Motor neuron (in vitro differentiated cells): ENCODE data around the gene KIF5A. TPM values are rescaled to one million over a fixed set of nuclear protein-coding genes. Genes with fewer than 3 reads are reported as not detected.

Experiments used
- ATAC-seq, 8 experiments: fragments of 200-7000 bp; cut with Tn5 transposase; replicated peaks in 6 of 8; 2 replicates each; pipeline ENCODE4 v1.8.0; 2021; ENCODE audit warnings: mild to moderate bottlenecking in 8 of 8, moderate library complexity in 8 of 8
- H3K27ac ChIP-seq, 2 donors: fragments of 250-450 bp; sonication (Bioruptor Pico); 2 replicates each; pipeline ENCODE4 v1.9.0; 2021; ENCODE audit warnings: antibody characterized with exemption in 2 of 2, mild to moderate bottlenecking in 2 of 2, moderate library complexity in 1 of 2
- H3K4me1 ChIP-seq, 2 donors: fragments of 250-450 bp; sonication (Bioruptor Pico); replicated peaks in 1 of 2; 2 replicates each; pipeline ENCODE4 v1.6.1; 2021; ENCODE audit warnings: antibody characterized with exemption in 2 of 2, mild to moderate bottlenecking in 2 of 2, moderate library complexity in 1 of 2
- H3K4me3 ChIP-seq, 5 donors: fragments of 250-450 bp; sonication (Bioruptor Pico); 2 replicates each; pipeline ENCODE4 v1.9.0; 2021; ENCODE audit warnings: antibody characterized with exemption in 5 of 5, mild to moderate bottlenecking in 5 of 5, moderate library complexity in 4 of 5
- WGBS, 10 experiments: fragments of 450-650 bp; shearing (Covaris generic); methylation state at CpG; one replicate each; pipeline ENCODE4 v1.0.0; 2022; 5-methylcytosine and 5-hydroxymethylcytosine counted together
- in situ Hi-C, 9 experiments: fragments of 400-800 bp; cut with MboI; loops; one replicate each; pipeline ENCODE4 v1.15.0; 2021; ENCODE audit warnings: low sequenced_read_pairs in 9 of 9, low pct_unique_long_range_greater_than_20kb in 2 of 9; ENCODE audit not compliant: unreplicated experiment in 9 of 9
- total RNA-seq, 8 experiments: library from RNA; unstranded; fragments of 300-600 nt; gene quantifications; 2 replicates each; pipeline versions ENCODE4 v1.2.3 to v1.2.4, GENCODE V29; 2022

KIF5A gene
- total RNA-seq, 8 experiments from 2014 or later: 0.91 to 111 (median 60.5) TPM

DNA sequence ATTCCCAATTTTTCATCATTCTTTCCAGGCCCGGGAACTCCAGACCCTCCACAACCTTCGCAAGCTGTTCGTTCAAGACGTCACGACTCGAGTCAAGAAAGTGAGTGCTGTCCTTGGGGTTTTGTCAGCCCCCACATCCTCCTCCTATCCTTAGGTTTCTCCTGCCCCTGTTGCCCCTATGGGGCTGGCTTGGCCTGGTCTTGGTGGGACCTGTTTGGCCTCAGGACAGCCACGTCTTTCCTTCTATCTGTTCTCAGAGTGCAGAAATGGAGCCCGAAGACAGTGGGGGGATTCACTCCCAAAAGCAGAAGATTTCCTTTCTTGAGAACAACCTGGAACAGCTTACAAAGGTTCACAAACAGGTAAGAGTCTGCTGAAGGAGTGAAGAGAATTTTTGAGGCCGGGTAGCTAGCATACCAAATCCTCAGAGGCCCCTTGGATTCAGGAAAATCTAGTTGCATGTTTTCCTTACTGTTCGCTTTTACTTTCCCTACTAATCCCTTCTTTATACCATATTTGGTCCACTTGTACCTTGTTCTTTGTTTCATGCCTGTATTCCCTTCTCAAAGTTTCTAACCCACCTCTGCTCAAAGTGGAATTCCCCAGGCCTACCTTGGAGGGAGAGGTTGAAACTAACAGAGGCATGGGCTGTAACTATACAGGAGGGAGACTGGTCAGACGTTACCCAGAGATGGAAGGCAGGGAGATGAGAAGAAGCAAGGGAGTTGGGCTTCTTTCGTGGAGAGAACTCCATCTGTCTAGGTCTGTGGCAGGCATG is 28.3 kb downstream of the KIF5A start:
- no peak overlapping the region for H3K27ac ChIP-seq
- in situ Hi-C loops: no loop called here
- whole genome bisulfite sequencing, 10 experiments: 66 to 100% (median 80%) methylated on average over 1 to 8 of the region's 12 CpGs; no CpG with 5 or more reads in 1 of the 10 experiments
- no peak overlapping the region for H3K4me3 ChIP-seq
- no peak for ATAC-seq
- no peaks in the 10 kb centered on the region for H3K4me1 ChIP-seq

DNA sequence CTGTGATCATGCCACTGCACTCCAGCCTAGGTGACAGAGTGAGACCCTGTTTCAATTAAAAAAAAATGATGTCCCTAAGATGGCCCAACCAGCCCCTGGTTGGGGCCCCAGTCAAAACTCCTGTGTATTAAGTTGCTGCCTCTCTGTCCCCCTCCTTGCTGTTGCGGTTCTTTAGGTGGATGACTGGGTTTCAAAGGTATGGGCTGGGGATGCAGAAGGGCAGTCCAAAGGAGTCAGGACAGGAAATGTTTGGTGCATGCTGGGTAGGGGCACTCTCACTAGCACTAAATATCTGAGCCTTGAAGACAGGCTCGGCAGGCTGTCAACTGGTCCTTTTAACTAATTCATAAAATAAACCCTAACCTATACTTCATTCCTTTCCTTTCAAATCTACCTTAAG is 29.2 kb downstream of the KIF5A start:
- Histone ChIP-seq H3K27ac (no peak overlapping the region), H3K4me3 (no peak overlapping the region), H3K4me1 (no peaks in the 10 kb centered on the region)
- ATAC-seq: no peak
- in situ Hi-C loops: no loop called here
- 60 to 100% (median 92%) methylated on average over 1 to 2 of the region's 2 CpGs; no CpG with 5 or more reads in 3 of the 10 experiments for WGBS, 10 experiments

DNA sequence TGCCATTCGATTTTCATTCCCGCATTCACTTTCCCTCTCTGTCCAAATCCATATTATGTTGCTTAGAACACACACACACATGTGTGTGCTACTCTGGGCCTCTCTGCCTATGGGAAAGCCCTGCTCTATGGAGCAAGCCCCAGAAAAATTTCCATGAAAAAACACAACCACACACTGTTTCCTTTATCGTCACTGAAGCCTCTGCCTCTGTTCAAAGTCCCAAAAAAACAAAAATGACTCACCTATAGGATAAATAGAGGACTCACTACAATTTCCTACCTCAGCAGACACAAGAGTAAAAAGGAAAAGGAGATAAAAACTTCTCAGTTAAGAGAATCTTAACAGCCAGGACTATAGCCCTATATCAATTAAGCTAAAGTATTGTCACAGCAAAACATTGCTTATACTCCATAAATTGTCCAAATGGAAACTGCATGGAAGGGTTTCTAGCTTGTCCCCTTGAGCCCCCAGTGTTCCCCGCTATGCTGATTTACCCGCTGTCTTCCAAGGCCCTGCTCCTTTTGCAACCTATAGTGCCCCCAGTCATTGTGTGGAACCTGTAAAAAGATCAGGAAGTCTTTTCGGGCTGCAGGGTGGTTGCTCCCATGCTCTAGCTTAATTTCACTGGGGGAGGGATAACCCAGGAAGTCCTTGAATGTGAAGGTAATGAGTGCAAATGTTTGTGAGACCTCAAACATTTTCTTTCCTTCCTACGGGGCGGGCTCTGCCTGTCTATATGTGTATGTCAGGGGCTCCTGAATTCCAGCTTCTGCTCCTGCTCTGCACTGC is 30.0 kb downstream of the KIF5A start:
- ATAC-seq: no peak
- no peak overlapping the region for H3K4me3 ChIP-seq
- in situ Hi-C loops: no loop called here
- no peak overlapping the region for H3K27ac ChIP-seq
- 39 to 97% (median 80%) methylated on average over 1 to 7 of the region's 8 CpGs for WGBS, 10 experiments
- H3K4me1 ChIP-seq: no peaks in the 10 kb centered on the region

DNA sequence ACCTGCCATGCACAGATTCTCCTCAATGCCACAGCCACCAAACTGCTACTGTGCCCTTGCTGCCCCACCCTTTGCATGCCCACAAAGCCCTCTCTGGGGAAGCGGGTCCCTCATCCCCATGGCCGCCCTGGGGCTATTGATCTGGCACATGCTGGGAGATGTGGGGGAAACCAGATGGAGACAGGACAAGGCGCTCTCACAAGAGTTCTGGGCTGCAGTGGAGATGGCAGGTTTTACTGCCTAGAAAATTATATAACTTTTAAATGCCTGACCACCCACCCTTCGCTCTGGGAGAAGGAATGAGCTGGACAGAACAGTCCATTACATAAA is 30.6 kb downstream of the KIF5A start:
- no peak overlapping the region for H3K27ac ChIP-seq
- in situ Hi-C loops: no loop called here
- H3K4me1 ChIP-seq: no peaks in the 10 kb centered on the region
- WGBS, 10 experiments: 81 to 100% (median 100%) methylated on average over 1 to 4 of the region's 4 CpGs; no CpG with 5 or more reads in 5 of the 10 experiments
- no peak overlapping the region for H3K4me3 ChIP-seq
- no peak for ATAC-seq

DNA sequence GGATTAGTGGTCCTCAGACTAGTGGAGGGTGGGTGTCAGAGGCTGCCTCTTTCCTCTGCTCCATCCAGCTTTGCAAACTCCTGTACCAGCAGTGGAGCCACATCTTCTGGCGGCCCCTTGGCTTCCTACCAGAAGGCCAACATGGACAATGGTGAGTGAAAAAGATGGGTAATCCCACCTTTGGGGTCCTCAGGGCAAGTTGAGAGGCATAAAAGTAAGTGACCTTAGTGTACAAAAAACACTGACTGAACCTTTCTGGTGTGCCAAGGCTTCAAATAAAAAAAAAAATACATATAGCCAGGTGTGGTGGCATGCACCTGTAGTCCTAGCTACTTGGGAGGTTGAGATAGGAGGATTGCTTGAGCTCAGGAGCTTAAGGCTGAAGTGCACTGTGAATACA is 32.0 kb downstream of the KIF5A start:
- Histone ChIP-seq H3K4me1 (no peaks in the 10 kb centered on the region), H3K27ac (no peak overlapping the region), H3K4me3 (no peak overlapping the region)
- in situ Hi-C loops: no loop called here
- 80 to 100% (median 88%) methylated on average over 1 of the region's 1 CpG; no CpG with 5 or more reads in 7 of the 10 experiments for WGBS, 10 experiments
- no peak for ATAC-seq

DNA sequence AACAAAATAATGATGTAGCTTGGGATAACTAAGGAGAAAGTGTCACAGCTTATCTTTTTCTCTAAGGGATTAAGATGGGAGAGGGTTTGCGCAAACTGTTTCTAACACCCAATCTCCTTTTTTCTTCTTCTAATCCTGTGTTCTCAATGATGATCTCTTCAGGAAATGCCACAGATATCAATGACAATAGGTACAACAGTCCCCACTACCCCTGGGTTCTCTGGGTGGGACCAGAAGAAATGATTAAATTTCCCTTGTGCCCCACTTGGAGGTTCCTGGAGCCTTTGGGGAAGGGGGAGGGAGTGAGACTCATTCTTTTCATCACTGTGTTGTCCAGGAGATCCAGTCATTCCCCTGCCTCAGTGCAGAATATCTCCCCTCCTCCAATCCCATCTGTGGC is 32.6 kb downstream of the KIF5A start:
- WGBS, 10 experiments: 80 to 100% (median 100%) methylated on average over 1 of the region's 1 CpG; no CpG with 5 or more reads in 5 of the 10 experiments
- in situ Hi-C loops: no loop called here
- no peak overlapping the region for H3K27ac ChIP-seq
- H3K4me1 ChIP-seq: no peaks in the 10 kb centered on the region
- no peak overlapping the region for H3K4me3 ChIP-seq
- ATAC-seq: no peak

DNA sequence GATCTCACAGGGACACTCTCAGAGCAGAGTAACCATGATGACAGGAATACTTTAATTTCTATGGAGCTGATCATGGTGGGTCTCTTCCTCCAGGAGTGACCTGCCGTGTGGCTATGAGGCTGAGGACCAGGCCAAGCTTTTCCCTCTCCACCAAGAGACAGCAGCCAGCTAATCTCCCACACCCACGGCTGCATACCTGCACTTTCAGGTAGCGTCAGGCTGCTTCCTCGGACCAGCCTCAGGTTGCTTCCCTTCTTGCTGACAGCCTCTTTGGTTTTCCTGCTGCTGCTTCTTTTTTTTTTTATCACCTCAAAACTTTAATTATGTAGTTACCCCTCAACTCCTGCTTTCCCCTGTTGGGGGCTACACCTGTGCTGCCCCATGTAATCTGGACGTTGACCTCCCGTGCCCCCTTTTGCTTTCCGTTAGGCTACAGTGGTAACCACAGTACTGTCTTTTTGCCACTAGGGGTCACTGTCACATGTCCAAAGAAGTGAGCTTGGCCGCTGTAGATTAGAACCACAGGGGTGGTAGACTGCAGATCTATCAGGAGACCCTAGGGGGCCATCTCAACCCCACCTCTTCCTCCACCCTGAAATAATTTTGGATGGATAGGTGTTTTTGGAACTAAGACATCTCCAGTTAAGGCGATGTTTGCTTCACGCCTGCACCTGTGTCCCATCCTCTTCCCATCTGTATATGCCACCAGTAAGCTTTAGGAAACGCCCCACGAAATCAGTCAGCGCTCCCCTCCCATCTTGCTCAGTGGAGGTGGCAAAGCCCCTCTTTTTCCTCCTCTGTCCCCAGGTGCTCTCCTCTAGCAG is 33.4 kb downstream of the KIF5A start:
- Histone ChIP-seq H3K4me3 (no peak overlapping the region), H3K4me1 (no peaks in the 10 kb centered on the region), H3K27ac (no peak overlapping the region)
- 5 to 100% (median 75%) methylated on average over 1 to 6 of the region's 13 CpGs; no CpG with 5 or more reads in 3 of the 10 experiments for WGBS, 10 experiments
- ATAC-seq: peak; percentile 97 to 100 (median 98)
- in situ Hi-C loops: no loop called here

DNA sequence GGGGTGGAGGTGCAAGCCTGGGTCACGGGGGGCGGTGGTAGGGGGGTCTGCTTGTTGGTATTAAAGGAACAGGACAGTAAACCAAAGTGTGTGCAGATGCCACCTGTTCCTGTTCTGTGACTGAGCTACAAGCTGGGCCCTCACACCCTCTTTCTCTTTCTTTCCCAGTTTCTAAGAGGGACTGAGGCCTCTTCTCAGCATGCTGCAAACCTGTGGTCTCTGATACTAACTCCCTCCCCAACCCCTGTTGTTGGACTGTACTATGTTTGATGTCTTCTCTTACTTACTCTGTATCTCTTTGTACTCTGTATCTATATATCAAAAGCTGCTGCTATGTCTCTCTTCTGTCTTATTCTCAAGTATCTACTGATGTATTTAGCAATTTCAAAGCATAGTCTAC is 34.2 kb downstream of the KIF5A start:
- ATAC-seq: no peak
- H3K4me3 ChIP-seq: no peak overlapping the region
- in situ Hi-C loops: no loop called here
- no peak overlapping the region for H3K27ac ChIP-seq
- no CpG with 5 or more reads among the region's 2 CpGs for WGBS, 10 experiments
- no peaks in the 10 kb centered on the region for H3K4me1 ChIP-seq

DNA sequence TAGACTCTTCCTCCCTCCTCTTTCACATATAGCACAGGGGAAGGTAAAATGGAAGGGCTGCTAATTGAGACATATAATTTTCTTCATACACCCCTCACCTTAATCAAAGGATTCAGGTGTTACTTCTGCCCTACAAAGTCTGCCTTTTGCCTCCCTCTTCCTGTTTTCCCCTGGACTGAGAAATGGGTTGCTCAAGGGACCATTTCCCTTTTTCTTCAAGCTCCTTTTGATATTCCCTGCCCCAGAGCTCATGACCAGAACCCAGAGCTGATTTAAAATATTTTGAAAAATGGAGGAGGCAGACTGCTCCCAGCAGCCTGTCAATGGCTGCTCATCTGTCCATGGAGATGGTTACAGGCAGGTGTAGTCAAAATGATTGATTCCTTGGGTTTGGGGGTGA is 34.8 kb downstream of the KIF5A start:
- ATAC-seq: no peak
- H3K4me1 ChIP-seq: no peaks in the 10 kb centered on the region
- in situ Hi-C loops: no loop called here
- H3K4me3 ChIP-seq: no peak overlapping the region
- H3K27ac ChIP-seq: no peak overlapping the region

DNA sequence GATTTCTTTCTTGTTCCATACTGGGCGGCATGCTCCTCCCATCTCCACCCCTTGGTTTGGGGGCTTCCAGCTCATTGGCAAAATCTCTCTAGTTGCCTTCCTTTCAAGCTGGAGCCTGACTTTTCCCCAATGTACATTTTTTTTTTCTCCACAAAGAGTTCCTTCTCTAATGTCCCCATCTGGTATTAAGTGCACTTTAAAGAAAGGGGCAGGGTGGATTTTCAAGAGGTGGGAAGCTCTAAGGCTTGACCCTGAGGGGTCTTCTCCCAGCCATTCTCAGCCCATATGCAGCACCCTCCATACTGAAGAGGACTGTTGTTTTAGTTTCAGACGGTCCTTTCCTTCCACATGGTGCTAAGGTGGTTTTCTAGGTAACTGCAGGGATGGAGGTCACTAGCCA is 35.3 kb downstream of the KIF5A start:
- no peak for ATAC-seq
- 20 to 100% (median 83%) methylated on average over 1 to 2 of the region's 2 CpGs; no CpG with 5 or more reads in 3 of the 10 experiments for WGBS, 10 experiments
- in situ Hi-C loops: no loop called here
- H3K4me3 ChIP-seq: no peak overlapping the region
- no peaks in the 10 kb centered on the region for H3K4me1 ChIP-seq
- no peak overlapping the region for H3K27ac ChIP-seq

DNA sequence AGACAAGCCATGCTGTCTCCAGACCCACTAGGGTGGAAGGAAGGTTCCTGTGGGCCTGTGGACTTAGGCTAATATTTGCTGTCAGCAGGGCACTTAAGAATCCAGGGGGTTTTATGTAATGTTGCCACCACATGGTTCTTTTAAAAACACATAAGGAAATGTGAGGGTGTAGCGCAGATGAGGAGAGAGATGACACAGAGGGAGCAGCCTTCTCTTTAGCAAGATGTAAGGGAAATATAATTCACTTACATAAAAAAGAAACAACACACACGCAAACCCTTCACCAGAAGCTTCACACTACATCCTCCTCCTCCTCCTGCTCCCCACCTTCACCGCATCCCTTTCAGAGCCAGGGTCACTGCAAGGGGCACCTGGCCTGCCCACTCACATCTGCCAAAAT is 36.3 kb downstream of the KIF5A start:
- no peak for ATAC-seq
- in situ Hi-C loops: no loop called here
- WGBS, 10 experiments: 45 to 100% (median 89%) methylated on average over 1 to 2 of the region's 3 CpGs; no CpG with 5 or more reads in 4 of the 10 experiments
- Histone ChIP-seq H3K4me1 (peaks cover 0 to 2% of the 10 kb centered on the region in 2 donors), H3K27ac (no peak overlapping the region), H3K4me3 (no peak overlapping the region)

DNA sequence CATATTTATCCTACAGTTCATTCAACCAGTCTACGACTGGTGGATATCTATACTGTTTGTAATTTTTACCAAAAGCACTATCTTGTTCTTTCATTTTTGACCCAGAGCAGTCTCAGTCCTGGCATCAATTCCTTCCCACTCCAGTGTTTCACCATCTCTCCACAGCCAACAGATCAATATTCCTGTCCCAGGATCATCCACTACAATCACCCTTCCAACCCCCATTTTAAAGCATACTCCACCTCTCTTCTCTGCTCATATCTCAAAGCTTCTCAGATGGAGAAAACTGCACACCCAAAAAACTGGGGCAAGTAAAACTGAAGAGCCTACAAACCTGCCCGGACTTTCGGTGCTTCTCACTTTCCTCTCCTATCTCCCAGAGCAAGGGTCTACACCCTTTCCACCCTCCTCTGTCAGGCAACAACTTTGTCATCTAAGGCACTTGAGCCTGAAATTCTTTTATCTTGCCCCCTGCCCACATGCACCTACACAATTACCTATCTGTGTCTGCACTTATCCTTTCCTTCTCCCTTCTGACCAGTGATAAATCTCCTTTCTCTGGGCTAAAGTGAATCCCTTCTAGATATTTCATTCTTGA is 37.1 kb downstream of the KIF5A start:
- ATAC-seq: no peak
- Histone ChIP-seq H3K4me3 (no peak overlapping the region), H3K4me1 (peaks cover 2 to 4% of the 10 kb centered on the region in 2 donors), H3K27ac (no peak overlapping the region)
- in situ Hi-C loops: no loop called here
- 0 to 100% (median 76%) methylated on average over 1 to 3 of the region's 3 CpGs; no CpG with 5 or more reads in 2 of the 10 experiments for WGBS, 10 experiments
